OCI-LY3 (cell line): ENCODE measurements around the gene MAP3K3.

ENCODE experiments used
- H2AFZ ChIP-seq: fragments of 200-600, 300-600 bp; shearing (Covaris generic); 2 replicates; pipeline ENCODE4 v1.6.0; 2014; ENCODE audit warnings: antibody characterized with exemption, low read depth, low read length
- H3K27ac ChIP-seq: fragments of 200-600, 300-600 bp; sonication (generic); 2 replicates; pipeline ENCODE4 v1.5.1; 2014; ENCODE audit warnings: mild to moderate bottlenecking, low read length, moderate library complexity, mixed read lengths
- H3K27me3 ChIP-seq: fragments of 200-600, 300-600 bp; sonication (generic); 2 replicates; pipeline ENCODE4 v1.6.1; 2014; ENCODE audit warnings: low read depth, low read length, mixed read lengths
- H3K36me3 ChIP-seq: fragments of 200-600, 300-600 bp; sonication (generic); replicated peaks from 2 replicates; pipeline ENCODE3; 2014; ENCODE audit warnings: low read depth, low read length, mixed read lengths
- H3K4me1 ChIP-seq: fragments of 300-600, 200-600 bp; sonication (generic); 2 replicates; pipeline ENCODE4 v1.6.1; 2014; ENCODE audit warnings: low read length, mixed read lengths
- H3K4me2 ChIP-seq: fragments of 200-600, 300-600 bp; sonication (generic); 2 replicates; pipeline ENCODE4 v1.6.1; 2014; ENCODE audit warnings: low read length, mixed read lengths
- H3K4me3 ChIP-seq: fragments of 300-600, 200-600 bp; sonication (generic); 2 replicates; pipeline ENCODE4 v1.5.1; 2014; ENCODE audit warnings: antibody characterized with exemption, mild to moderate bottlenecking, low read length, moderate library complexity
- H3K79me2 ChIP-seq: fragments of 300-600, 200-600 bp; shearing (Covaris generic); 2 replicates; pipeline ENCODE4 v1.6.1; 2014; ENCODE audit warnings: mild to moderate bottlenecking, low read length, mixed read lengths
- H3K9ac ChIP-seq: fragments of 300-600, 200-600 bp; shearing (Covaris generic); 2 replicates; pipeline ENCODE4 v1.6.0; 2014; ENCODE audit warnings: mild to moderate bottlenecking, low read length, moderate library complexity
- H3K9me3 ChIP-seq: fragments of 200-600, 300-600 bp; shearing (Covaris generic); 2 replicates; pipeline ENCODE4 v1.6.1; 2014; ENCODE audit warnings: low read length, mixed read lengths; ENCODE audit not compliant: insufficient read depth
- H4K20me1 ChIP-seq: fragments of 200-600, 300-600 bp; sonication (generic); 2 replicates; pipeline ENCODE4 v1.6.1; 2016; ENCODE audit warnings: low read length, mixed read lengths; ENCODE audit not compliant: insufficient read depth
- EZH2phosphoT487 ChIP-seq: fragments of 200-600 bp; shearing (Covaris generic); IDR thresholded peaks from 2 replicates; pipeline ENCODE4 v1.6.1; 2018; ENCODE audit warnings: antibody characterized with exemption, mixed run types, low read depth
- TF ChIP-seq, protein P1 (sequence below): fragments of 200-600, 300-600 bp; sonication (generic); IDR thresholded peaks from 2 replicates; pipeline ENCODE4 v1.5.1; 2014; ENCODE audit warnings: antibody characterized with exemption, low read length, low read depth

MAP3K3 gene

DNA sequence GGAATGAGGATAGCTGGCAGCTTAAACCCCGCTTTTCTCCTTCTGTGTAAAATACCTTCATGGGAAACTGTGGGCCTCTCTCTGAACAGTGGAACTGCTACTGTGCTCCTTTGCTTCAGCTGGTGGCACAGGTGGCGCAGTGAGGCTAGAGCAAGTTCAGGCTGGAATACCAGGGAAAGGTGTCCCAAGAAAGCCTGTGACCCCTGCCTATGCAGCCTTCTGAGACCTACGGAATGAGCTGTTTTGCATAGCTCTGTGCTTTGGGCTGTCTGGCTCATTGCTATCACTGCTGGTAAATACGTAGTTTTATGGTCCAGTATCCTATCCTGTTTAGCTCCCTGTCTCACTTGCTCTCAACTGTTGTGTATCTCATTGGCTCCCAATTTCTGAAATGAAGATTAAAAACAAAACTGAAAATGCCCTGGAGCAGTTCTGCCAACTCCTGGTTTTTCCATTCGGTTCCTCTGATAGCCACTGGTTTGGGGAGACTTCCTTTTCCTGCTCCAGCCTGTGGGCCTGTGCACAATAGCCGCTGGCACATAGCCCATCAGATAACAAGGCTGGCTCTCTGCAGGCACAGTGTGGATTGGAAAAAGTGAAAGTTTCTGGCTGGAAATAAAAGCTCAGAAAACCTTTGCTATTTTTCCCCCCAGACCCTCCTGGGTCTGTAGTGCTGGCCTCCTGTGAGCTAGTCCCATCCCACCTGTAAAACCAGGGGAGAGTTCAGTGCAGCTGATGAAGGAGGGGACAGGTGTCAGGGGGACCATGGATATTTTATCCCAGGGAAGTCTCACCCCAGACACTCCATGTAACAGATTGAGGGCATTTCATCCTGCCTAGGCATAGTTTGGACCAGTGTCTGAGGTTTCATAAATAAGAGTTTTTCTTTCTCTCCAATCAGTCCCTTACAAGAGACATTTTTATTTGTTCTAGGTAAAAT is 53.7 kb downstream of the MAP3K3 start:
- Histone ChIP-seq H3K4me2 (no peak overlapping the region), H2AFZ (no peak overlapping the region), H3K4me1 (no peaks in the 10 kb centered on the region), H3K27me3 (no peaks in the 10 kb centered on the region), H4K20me1 (no peaks in the 10 kb centered on the region), H3K79me2 (no peaks in the 10 kb centered on the region), H3K4me3 (no peak overlapping the region), H3K9me3 (no peaks in the 10 kb centered on the region), H3K27ac (no peak overlapping the region), H3K9ac (no peak overlapping the region), H3K36me3 (peaks cover 3% of the 10 kb centered on the region)
- TF ChIP-seq EZH2phosphoT487: no peak
- TF ChIP-seq, protein P1, sequence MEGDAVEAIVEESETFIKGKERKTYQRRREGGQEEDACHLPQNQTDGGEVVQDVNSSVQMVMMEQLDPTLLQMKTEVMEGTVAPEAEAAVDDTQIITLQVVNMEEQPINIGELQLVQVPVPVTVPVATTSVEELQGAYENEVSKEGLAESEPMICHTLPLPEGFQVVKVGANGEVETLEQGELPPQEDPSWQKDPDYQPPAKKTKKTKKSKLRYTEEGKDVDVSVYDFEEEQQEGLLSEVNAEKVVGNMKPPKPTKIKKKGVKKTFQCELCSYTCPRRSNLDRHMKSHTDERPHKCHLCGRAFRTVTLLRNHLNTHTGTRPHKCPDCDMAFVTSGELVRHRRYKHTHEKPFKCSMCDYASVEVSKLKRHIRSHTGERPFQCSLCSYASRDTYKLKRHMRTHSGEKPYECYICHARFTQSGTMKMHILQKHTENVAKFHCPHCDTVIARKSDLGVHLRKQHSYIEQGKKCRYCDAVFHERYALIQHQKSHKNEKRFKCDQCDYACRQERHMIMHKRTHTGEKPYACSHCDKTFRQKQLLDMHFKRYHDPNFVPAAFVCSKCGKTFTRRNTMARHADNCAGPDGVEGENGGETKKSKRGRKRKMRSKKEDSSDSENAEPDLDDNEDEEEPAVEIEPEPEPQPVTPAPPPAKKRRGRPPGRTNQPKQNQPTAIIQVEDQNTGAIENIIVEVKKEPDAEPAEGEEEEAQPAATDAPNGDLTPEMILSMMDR: no peak

DNA sequence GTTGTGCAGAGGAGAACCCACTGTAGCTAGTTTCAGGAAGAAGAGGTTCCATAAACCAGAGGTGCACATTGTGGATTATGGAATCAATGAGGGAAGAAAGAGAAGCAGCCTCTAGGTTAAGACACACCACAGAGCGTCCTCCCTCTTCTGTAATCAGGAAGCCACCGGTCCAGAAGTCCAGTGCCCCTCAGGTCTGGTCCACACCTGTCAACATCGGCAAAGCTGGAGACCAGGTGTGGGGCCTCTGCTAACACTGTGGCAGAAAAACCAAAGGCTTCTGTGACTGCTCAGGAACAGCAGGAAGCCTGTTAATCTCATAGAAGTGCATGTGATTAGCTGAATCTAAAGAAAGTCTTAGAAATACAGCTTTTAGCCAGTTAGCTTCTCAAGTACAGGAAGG is 54.4 kb downstream of the MAP3K3 start:
- H4K20me1 ChIP-seq: no peaks in the 10 kb centered on the region

DNA sequence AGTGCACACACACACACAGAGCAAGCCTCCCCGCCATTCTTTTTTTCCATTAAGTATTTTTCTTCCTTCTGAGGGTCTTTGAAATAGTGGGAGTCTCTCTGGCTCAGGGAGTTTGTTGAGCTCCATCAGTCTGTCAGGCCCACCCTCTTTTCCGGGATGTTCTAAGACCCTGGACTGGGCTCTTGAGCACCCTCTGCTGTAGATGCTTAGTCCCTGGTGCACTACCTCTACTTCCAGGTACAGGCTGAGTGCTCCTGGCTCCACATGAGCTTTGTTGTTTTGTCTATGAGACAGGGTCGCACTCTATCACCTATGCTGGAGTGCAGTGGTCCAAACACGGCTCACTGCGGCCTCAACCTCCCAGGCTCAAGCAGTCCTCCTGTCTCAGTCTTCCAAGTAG is 57.0 kb downstream of the MAP3K3 start:
- no peaks in the 10 kb centered on the region for H4K20me1 ChIP-seq
- H3K9me3 ChIP-seq: no peaks in the 10 kb centered on the region
- H3K79me2 ChIP-seq: no peaks in the 10 kb centered on the region
- peaks cover 20% of the 10 kb centered on the region for H3K36me3 ChIP-seq
- no peak overlapping the region for H3K27ac ChIP-seq
- TF ChIP-seq, protein P1: 0 out of 2 replicates have a peak, but pooled peaks have one; percentile 16
- no peak for TF ChIP-seq EZH2phosphoT487
- H3K4me1 ChIP-seq: peaks cover 7% of the 10 kb centered on the region
- no peak overlapping the region for H3K4me3 ChIP-seq
- H3K4me2 ChIP-seq: no peak overlapping the region
- no peak overlapping the region for H3K9ac ChIP-seq
- H3K27me3 ChIP-seq: no peaks in the 10 kb centered on the region
- H2AFZ ChIP-seq: no peak overlapping the region

More for the DNA sequence above, 54.4 kb downstream of the MAP3K3 start:
- no peaks in the 10 kb centered on the region for H3K79me2 ChIP-seq
- no peak overlapping the region for H3K9ac ChIP-seq
- H3K27ac ChIP-seq: no peak overlapping the region
- no peaks in the 10 kb centered on the region for H3K27me3 ChIP-seq
- TF ChIP-seq, protein P1: no peak
- no peak for TF ChIP-seq EZH2phosphoT487
- no peak overlapping the region for H3K4me2 ChIP-seq
- no peak overlapping the region for H2AFZ ChIP-seq
- H3K36me3 ChIP-seq: peaks cover 3% of the 10 kb centered on the region
- H3K4me3 ChIP-seq: no peak overlapping the region
- no peaks in the 10 kb centered on the region for H3K4me1 ChIP-seq
- H3K9me3 ChIP-seq: no peaks in the 10 kb centered on the region

DNA sequence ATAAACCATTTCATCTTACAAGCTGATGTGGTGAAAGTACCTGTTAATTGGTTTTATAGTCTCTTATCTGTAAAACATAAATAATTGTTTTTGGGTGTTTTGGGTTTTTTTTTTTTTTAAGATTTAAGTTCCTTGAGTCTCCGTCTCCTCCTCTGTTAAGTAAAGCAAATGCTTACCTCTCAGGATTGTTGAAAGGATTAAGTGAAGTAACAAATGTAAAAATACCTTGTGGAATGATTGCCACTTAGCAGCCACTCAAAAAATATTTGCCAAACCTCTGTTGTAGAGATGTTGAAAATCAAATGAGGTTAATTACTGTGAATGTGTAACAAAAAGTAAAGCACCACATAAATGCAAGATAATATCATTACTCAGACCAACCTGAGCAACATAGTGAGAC is 58.5 kb downstream of the MAP3K3 start:
- Histone ChIP-seq H3K4me1 (peaks cover 12% of the 10 kb centered on the region), H3K9me3 (no peaks in the 10 kb centered on the region), H2AFZ (no peak overlapping the region), H4K20me1 (no peaks in the 10 kb centered on the region), H3K27me3 (no peaks in the 10 kb centered on the region), H3K4me2 (no peak overlapping the region), H3K36me3 (peaks cover 20% of the 10 kb centered on the region), H3K4me3 (no peak overlapping the region), H3K27ac (no peak overlapping the region), H3K9ac (no peak overlapping the region), H3K79me2 (no peaks in the 10 kb centered on the region)
- TF ChIP-seq, protein P1: no peak
- no peak for TF ChIP-seq EZH2phosphoT487
